KOPT-K1 (cell line): ENCODE measurements around the gene NIPAL1.

ENCODE experiments used
- H3K27ac ChIP-seq: fragments of 200-600 bp; sonication (generic); 2 replicates; pipeline ENCODE4 v1.5.1; 2016; ENCODE audit warnings: antibody characterized with exemption, mild to moderate bottlenecking, low read depth, low read length; ENCODE audit not compliant: poor library complexity, severe bottlenecking
- H3K36me3 ChIP-seq: fragments of 200-600 bp; sonication (generic); 2 replicates; pipeline ENCODE4 v1.5.1; 2017; ENCODE audit warnings: antibody characterized with exemption, mild to moderate bottlenecking, low read length, moderate library complexity; ENCODE audit not compliant: insufficient read depth
- H3K9me3 ChIP-seq: fragments of 200-600 bp; sonication (generic); 2 replicates; pipeline ENCODE4 v1.5.1; 2017; ENCODE audit warnings: antibody characterized with exemption, low read length, mild to moderate bottlenecking; ENCODE audit not compliant: insufficient read depth, poor library complexity, severe bottlenecking

The NIPAL1 gene

DNA sequence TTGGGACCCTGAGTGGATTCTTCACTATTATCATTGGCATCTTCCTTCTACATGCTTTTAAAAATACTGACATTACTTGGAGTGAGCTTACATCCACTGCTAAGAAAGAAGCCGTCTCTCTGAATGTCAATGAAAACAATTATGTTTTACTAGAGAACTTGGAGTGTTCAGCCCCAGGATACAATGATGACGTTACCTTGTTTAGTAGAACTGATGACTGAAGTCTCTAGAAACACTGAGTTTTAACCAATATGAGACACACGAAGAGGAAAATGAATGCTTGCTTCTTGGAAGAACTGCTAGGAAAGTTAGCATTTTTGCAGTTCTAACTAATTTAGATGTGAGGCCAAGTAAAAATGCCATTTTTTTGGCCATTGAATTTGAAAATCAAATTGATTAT is 19.4 kb downstream of the NIPAL1 start:
- Histone ChIP-seq H3K9me3 (no peaks in the 10 kb centered on the region), H3K27ac (no peak overlapping the region), H3K36me3 (no peaks in the 10 kb centered on the region)

DNA sequence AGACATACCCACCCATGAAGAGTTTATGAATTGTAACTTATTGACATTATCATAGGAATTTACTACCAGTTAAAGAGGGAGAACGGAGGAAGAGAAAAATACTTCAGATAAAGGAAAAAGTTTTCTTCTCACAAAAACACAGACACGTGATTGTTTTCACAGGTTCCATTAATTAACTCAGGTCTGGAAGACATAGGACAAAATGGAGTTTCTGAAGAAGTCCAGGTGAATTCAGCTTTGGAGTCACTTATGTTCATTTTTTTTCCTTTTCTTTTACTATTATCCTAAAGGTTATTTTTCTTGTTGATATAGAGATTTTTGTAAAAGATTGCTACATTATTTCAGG is 20.5 kb downstream of the NIPAL1 start:
- H3K36me3 ChIP-seq: no peaks in the 10 kb centered on the region
- no peaks in the 10 kb centered on the region for H3K9me3 ChIP-seq
- H3K27ac ChIP-seq: no peak overlapping the region

DNA sequence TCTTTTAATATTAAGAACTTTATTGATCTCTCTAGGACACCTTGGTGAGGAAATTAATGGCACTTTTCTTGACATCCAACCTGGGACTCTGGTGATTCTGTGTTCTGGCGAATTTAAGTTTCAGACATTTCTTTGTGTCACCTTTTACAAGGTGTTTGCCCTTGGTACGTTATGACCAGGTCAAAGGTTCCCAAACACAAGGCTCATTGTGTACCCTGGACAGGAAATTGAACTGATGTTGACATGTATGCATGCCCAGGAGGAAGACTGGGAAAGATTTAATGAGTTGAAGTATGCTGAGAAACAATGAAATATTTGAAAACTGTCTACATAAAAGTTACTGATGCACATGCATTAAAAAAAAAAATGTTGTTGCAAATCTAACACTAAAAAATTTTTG is 22.1 kb downstream of the NIPAL1 start:
- Histone ChIP-seq H3K27ac (no peak overlapping the region), H3K36me3 (no peaks in the 10 kb centered on the region), H3K9me3 (no peaks in the 10 kb centered on the region)

DNA sequence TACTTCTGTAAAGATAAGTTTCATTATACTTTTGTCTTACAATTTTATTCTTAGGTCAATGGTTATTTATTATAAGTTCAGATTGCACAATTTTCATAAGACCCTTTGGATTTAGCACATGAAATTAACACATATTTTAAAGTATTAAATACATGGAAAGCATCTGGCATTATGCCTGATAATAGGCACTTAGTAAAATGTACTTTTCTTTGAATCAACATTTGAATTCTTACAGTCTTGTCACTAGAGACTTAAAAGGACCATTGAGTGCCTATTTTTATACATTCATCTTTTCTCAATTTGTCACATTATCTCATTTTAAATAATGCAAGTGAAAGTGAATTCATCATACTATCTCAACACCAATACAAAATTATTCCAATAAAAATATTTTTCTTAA is 23.0 kb downstream of the NIPAL1 start:
- Histone ChIP-seq H3K36me3 (no peaks in the 10 kb centered on the region), H3K27ac (no peak overlapping the region)

DNA sequence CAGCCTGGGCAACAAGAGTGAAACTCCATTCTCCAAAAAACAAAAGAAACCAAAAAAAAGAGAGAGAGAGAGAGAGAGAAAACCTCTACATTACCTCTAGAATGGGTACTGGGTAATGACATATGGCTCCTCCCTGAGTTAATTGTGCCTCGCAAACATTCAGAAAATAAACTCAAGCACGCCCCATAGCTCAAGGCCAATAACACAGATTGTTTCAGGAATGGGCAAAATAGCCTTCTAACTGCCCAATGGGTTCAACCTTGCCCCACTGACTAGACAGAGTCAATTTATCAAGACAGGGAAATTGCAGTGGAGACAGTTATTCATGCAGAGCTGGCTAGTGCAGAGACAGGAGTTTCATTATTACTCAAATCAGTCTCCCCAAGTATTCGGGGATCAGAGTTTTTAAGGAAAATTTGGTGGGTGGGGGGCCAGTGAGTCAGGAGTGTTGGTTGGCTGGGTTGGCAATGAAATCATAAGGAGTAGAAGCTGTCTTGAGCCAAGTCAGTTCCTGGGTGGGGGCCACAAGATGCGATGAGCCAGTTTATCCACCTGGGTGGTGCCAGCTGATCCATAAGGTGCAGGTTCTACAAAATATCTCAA is 25.1 kb downstream of the NIPAL1 start:
- H3K27ac ChIP-seq: no peak overlapping the region
- no peaks in the 10 kb centered on the region for H3K9me3 ChIP-seq
- H3K36me3 ChIP-seq: no peaks in the 10 kb centered on the region

More for the DNA sequence above, 23.0 kb downstream of the NIPAL1 start:
- H3K9me3 ChIP-seq: no peaks in the 10 kb centered on the region

DNA sequence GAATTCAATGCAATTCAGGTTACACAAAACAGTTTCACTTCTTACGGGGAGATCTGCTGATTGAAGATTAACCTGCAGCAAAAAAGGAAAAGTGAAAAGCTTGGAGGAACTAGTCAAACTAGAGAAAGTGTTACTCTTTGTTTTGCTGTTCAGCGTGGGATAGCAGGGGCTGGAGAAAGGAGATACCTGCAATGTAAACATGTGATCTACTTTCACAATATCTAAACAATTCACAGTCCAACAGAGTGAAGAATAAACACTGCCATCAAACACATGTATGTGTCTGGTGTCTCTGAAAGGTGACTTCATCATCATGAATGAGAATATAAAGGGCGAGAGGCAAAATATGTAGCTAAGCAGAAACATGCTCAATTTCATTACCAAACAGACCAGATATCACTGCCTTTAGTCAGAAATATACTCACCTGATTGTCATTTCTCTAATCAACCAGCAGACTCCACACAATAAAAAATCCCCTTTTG is 26.4 kb downstream of the NIPAL1 start:
- Histone ChIP-seq H3K9me3 (no peaks in the 10 kb centered on the region), H3K27ac (no peak overlapping the region), H3K36me3 (no peaks in the 10 kb centered on the region)

DNA sequence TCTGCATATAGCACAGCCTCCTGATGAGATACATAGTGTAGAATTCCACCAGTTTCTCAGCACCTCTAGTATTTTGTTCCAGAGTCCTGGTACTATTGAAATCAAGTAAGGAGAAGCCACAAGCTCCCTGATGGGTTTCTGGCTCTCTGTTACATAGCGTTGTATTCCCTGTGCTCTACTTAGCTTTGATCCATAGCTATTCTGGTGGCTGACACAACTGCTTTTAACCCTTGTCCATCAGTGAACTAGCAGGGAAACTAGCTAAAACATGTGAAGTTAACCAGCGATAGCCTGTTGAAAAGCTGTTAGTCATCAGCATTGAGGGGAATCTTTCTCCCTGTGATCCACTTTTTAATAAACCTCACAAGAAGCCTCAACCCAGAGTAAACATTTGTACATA is 26.9 kb downstream of the NIPAL1 start:
- H3K9me3 ChIP-seq: no peaks in the 10 kb centered on the region
- no peak overlapping the region for H3K27ac ChIP-seq
- no peaks in the 10 kb centered on the region for H3K36me3 ChIP-seq

DNA sequence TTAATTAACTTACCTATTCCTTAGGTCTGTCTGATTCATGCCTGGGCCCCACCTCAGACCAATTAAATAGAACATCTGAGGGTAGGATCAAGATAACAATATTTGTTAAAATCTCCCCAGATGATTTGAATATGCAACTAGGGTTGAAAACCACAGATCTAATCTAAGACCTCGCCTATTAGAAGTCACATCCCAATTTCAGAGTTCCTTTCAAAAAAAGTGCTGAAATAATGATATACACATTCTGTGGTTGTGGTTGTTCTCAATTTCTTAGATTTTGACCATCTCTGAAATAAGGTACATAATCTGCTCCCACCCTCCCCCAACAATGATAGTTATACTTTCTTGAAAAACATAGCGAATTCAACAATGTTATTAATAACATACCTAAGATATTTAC is 27.7 kb downstream of the NIPAL1 start:
- Histone ChIP-seq H3K9me3 (no peaks in the 10 kb centered on the region), H3K27ac (no peak overlapping the region), H3K36me3 (no peaks in the 10 kb centered on the region)

DNA sequence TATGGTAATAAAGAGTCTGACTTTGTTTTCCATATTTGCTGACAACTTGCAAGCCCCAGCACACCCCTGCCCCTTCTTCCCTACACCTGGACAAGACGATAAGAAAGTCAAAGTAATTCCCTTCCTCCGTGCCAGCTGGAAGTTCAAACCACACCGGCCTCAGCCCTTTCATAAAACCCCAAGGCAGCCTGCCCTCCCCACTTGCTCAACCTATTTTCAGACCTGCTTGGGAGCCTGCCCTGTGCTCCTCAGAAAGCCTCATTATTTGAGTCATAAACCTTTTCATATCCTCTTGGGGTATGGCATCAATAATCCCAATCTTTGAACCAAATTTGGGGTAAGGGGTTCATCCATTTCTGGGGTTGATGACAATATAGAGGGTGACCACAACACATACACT is 29.5 kb downstream of the NIPAL1 start:
- Histone ChIP-seq H3K9me3 (no peaks in the 10 kb centered on the region), H3K36me3 (no peaks in the 10 kb centered on the region), H3K27ac (no peak overlapping the region)

DNA sequence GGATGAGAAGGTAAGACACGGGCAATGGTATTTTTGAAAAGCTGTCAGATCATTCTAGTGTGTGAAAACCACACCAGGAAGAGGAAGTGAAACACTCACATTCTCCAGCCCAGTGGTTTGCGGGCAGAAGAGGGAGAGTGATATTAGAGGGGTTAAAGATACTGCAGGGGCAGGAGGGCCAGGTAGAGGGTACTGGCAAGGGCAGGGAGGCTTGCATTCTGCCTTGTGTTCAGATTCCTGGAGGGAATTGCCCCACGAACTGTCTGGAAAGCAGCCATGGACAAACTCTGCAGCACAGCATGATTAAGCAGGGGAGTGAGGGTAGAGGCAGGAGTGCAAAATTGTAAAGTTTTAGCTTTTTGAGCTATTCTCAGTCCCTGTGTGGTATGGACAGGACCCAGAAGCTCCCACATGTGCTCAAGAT is 30.9 kb downstream of the NIPAL1 start:
- H3K27ac ChIP-seq: no peak overlapping the region
- no peaks in the 10 kb centered on the region for H3K9me3 ChIP-seq
- H3K36me3 ChIP-seq: no peaks in the 10 kb centered on the region

DNA sequence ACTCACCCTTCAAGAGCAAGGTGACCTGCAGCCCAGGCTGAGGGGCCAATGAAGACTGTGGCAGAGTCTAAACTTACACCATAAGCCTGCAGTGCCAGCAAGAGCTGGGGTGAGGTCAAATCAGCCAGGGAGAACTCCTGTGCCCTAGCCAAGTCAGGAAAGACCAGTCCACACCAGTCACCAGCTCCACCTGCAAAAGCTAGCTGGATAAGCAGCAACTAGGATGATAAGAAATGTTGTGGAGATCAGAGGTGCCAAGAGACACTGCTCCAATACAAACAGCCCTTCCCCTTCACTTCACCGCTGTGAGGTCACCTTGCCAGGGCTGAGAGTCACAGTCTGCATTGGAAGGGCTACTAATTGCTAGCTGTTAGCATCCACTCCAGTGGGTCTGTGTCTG is 31.3 kb downstream of the NIPAL1 start:
- no peak overlapping the region for H3K27ac ChIP-seq
- H3K9me3 ChIP-seq: no peaks in the 10 kb centered on the region
- H3K36me3 ChIP-seq: no peaks in the 10 kb centered on the region

DNA sequence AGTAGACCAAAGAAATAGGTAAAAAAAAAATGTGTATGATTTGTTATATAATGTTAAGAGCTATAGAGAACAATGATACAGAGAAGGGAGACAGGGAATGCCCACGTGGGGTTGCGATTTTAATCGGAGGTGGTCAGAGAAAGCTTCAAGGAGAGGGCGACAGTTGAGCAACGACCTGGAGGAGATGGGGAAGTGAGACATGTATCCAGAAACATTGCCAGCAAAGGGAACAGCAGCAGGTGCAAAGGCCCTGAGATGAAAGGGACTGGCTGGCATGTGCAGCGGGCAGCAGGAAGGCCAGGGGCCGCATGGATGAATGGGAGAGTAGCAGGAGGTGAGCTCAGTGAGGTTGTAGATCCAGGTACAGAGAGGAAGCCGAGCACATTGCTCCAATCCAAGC is 32.9 kb downstream of the NIPAL1 start:
- Histone ChIP-seq H3K9me3 (no peaks in the 10 kb centered on the region), H3K36me3 (no peaks in the 10 kb centered on the region), H3K27ac (no peak overlapping the region)

DNA sequence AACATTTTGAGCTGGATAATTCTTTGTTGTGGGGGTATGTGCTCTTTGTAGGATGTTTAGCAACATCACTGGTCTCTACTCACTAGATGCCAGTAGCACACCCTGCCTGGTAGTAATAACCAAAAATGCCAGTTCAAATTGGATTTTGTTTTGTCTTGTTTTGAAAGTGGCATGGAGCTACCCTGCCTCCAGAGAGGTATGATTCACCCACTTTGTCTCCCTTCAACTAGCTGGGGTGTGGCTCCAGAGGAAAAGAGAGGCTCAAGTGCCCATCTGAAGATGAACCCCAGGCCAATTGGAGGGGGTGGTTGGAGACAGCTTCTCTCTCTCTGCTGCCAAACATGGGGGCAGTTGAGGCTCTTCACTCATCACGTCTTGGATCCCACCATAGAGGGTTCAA is 34.5 kb downstream of the NIPAL1 start:
- Histone ChIP-seq H3K36me3 (no peaks in the 10 kb centered on the region), H3K9me3 (no peaks in the 10 kb centered on the region), H3K27ac (no peak overlapping the region)

DNA sequence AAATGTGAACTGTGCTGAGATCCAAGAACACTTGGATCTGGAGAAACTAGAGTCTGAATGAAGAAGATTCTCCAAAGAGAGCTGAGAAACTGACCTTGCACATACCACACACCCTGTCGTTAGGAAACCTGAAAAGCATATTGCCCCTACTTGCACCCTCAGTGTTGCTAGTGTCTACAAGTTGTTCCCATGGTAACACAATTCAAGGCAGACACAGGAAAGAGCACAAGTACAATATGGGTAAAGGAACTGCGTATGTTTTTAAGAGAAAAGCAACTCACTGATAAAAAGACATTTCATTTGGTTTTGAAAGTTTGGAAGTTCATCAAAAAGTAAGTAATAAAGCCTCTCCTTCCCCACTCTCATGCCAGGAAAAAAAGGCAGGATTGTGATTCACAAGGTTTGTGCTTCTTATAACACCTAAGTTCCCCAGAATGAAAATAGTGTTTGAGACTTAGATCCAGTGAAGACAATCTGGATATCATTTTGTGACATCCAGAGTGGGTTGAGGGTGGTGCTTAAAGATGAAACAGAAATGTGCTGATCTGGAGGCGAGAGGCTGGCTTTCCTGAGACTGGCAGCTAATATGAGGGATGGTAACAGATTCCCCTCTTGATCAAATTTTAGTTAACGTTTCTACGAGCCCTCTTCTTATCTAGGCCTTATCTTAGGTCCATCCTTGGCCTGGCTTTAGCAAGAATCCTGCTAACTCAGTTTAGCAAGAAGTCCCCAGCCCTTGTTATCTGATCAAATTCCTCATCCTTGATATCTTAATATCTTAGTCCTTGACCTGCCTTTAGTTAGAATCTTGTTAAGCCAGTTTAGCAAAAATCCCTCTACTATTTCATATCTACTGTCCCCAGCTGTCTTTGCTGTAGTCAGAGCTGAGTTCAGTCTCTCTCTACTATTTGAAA is 42.3 kb downstream of the NIPAL1 start:
- Histone ChIP-seq H3K9me3 (no peaks in the 10 kb centered on the region), H3K36me3 (no peaks in the 10 kb centered on the region), H3K27ac (no peak overlapping the region)

DNA sequence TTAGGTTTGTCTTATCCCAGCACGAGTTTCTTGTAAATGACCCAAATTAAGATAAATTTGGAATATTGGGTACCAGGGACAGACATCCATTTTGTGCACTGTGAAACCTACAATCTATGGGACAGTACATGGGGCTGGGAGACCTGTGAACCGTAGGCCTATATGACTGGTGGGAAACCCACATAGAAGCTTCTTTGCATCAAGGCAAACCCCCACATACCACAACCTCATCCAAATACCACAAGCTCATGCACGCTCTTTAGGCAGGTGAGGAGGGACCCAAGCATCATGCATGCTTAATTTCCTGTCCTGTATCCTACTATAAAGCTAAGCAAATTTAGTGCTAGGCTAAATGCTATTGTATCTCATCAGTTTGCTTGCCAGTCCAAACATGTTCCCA is 47.8 kb downstream of the NIPAL1 start:
- H3K27ac ChIP-seq: no peak overlapping the region
- no peaks in the 10 kb centered on the region for H3K9me3 ChIP-seq
- no peaks in the 10 kb centered on the region for H3K36me3 ChIP-seq

DNA sequence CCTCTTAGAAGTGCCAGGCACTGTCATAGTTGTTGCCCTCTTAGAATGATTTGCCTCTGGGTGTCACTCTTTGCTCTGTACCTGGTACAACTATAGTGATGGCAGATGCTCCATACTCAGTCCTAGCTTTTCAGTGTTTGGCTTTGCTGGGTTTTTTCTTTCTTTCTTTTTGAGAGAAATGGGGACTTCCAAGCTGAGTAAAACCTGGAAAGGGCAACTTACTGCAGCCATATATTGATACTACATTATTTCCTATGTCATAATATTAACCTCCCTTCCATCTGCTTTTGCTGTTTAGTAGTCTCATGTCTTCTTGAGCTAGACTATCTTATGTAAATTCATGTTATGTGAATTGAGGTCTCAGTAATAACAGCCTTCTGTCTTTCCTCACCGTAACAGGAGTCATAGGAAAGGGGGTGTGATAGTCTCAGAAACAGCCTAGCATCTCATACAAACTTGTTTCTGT is 49.0 kb downstream of the NIPAL1 start:
- H3K36me3 ChIP-seq: no peaks in the 10 kb centered on the region
- H3K27ac ChIP-seq: no peak overlapping the region

More for the DNA sequence above, 49.0 kb downstream of the NIPAL1 start:
- no peaks in the 10 kb centered on the region for H3K9me3 ChIP-seq
